ENCODE measurements around the gene COQ7.

DNA sequence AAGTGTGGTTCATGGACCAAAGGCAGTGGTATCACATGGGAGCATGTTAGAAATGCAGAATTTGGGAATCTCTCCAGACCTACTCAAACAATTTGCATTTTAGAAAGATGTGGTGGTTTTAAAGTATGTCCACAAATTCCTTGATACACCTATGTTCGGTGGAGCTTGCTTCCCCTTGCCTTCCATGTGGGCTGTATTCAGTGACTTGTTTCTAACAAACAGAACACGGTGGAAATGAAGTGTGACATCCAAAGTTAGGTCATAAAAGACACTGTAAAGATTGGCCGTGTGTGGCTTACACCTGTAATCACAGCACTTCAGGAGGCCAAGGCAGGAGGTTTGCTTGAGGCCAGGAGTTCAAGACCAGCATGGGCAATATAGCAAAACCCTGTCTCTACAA is 16.7 kb downstream of the COQ7 start:
- TF ChIP-seq TAF1 (IDR thresholded peaks at IDR 0.05; ENCODE audit: borderline replicate concordance, low read depth, low read length) (no peak), POLR2AphosphoS5 (IDR thresholded peaks at IDR 0.05; ENCODE audit: low read depth, low read length) (no peak), POLR2A (IDR thresholded peaks at IDR 0.05; ENCODE audit: low read depth, low read length) (no peak)

Measured in GM12892 (cell line).